GM06990 (cell line): Measurements from ENCODE around the gene CIITA.
A peak's percentile ranks its signal among the peaks of the same experiment; 100 is the strongest.

Experiments
- DNase-seq: peaks from one replicate; pipeline ENCODE4 v3.0.0-alpha.2; 2011; ENCODE audit not compliant: insufficient read length; ENCODE audit errors: extremely low read depth
- H3K27me3 ChIP-seq: replicated peaks from 2 replicates; pipeline ENCODE4 v1.6.0; 2011; ENCODE audit warnings: low read length; ENCODE audit not compliant: control insufficient read depth, insufficient read depth
- H3K36me3 ChIP-seq: 2 replicates; pipeline ENCODE4 v1.5.1; 2011; ENCODE audit warnings: low read length; ENCODE audit not compliant: control insufficient read depth, insufficient read depth
- H3K4me3 ChIP-seq: replicated peaks from 2 replicates; pipeline ENCODE4 v1.5.1; 2011; ENCODE audit warnings: low read depth, mild to moderate bottlenecking, control low read depth, low read length
- TF ChIP-seq, protein P1 (sequence below): IDR thresholded peaks from 2 replicates; pipeline ENCODE4 v1.5.1; 2011; ENCODE audit warnings: low read length, control low read depth, mild to moderate bottlenecking, inconsistent platforms; ENCODE audit not compliant: insufficient read depth, poor library complexity, severe bottlenecking

Gene CIITA

GRCh38 chr16:10865991-10866966 lies 10.7 kb upstream of the CIITA start:
- TF ChIP-seq, protein P1, sequence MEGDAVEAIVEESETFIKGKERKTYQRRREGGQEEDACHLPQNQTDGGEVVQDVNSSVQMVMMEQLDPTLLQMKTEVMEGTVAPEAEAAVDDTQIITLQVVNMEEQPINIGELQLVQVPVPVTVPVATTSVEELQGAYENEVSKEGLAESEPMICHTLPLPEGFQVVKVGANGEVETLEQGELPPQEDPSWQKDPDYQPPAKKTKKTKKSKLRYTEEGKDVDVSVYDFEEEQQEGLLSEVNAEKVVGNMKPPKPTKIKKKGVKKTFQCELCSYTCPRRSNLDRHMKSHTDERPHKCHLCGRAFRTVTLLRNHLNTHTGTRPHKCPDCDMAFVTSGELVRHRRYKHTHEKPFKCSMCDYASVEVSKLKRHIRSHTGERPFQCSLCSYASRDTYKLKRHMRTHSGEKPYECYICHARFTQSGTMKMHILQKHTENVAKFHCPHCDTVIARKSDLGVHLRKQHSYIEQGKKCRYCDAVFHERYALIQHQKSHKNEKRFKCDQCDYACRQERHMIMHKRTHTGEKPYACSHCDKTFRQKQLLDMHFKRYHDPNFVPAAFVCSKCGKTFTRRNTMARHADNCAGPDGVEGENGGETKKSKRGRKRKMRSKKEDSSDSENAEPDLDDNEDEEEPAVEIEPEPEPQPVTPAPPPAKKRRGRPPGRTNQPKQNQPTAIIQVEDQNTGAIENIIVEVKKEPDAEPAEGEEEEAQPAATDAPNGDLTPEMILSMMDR, result no peak
- no peaks in the 10 kb centered on the region for H3K36me3 ChIP-seq
- no peaks in the 10 kb centered on the region for H3K27me3 ChIP-seq
- no peak for DNase-seq
- H3K4me3 ChIP-seq, result no peak overlapping the region

DNA sequence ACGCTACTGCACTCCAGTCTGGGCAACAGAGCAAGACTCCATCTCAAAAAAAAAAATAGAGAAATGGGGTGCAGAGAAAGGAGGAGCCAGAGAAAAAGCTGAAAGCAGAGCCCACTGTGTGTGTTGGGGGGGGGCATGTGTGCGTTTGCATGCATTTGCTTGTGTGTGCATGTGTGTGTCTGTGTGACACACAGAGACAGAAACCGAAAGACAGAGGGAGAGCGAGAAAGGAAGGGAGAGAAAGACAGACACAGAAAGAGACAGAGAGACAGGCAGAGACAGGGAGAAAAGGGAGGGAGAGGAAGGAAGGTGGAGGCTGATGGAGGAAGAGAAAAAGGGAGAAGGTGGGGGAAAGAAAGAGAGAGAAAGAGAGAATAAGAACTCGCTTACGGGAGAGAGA lies 9.8 kb upstream of the CIITA start:
- H3K27me3 ChIP-seq, result no peaks in the 10 kb centered on the region
- no peak for DNase-seq
- H3K4me3 ChIP-seq, result no peak overlapping the region
- no peaks in the 10 kb centered on the region for H3K36me3 ChIP-seq
- TF ChIP-seq, protein P1, result no peak

GRCh38 chr16:10868104-10868595 lies 8.9 kb upstream of the CIITA start:
- H3K4me3 ChIP-seq, result no peak overlapping the region
- H3K36me3 ChIP-seq, result no peaks in the 10 kb centered on the region
- TF ChIP-seq, protein P1, result no peak
- DNase-seq, result no peak
- H3K27me3 ChIP-seq, result no peaks in the 10 kb centered on the region

DNA sequence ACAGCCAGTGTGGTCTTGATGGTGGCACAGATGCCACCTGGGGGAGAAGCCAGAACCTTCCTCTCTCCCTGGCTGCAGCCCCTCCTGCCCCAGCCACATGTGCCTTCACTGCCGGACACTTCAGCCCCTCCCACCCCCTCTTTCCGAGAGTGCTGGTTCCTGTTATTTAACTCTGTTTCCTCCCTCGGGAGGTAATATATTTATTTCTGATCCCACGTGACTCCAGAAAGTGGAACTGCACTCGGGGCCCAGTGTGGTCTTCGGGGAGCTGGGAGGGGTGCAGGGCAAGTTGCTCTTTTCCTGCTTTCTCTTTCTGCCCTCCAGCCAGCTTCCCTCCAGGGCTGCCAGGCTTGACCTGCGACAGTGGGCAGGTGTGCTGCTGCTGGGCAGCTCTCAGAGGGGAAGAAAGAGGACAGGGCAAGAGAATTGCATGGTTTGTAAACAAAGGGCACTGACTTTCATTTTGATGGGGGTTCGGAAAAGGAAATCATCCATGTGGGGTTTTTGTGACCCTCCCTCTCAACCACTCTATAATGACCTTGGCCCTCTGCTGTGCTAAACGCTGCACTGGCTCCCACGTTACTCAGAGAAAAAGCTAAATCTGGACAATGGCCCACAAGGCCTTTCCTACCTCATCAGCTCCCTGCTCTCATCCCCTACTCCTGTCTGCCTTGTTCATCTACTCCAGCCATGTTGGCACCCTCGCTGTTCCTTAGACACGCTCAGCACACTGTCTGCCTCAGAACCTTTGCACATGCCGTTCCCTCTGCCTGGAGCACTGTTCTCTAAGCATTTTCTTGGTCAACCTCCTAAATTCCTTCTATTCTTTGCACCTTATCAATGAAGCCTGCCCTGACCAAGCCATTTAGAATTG lies 8.2 kb upstream of the CIITA start:
- H3K27me3 ChIP-seq, result no peaks in the 10 kb centered on the region
- DNase-seq, result peak; percentile 77
- TF ChIP-seq, protein P1, result no peak
- H3K36me3 ChIP-seq, result no peaks in the 10 kb centered on the region
- H3K4me3 ChIP-seq, result peak overlapping the region; percentile 10; the same call in 1 of the 2 replicates

GRCh38 chr16:10870137-10870776 lies 6.7 kb upstream of the CIITA start:
- H3K27me3 ChIP-seq, result no peaks in the 10 kb centered on the region
- DNase-seq, result peak; percentile 61
- TF ChIP-seq, protein P1, result no peak
- H3K4me3 ChIP-seq, result no peak overlapping the region
- no peaks in the 10 kb centered on the region for H3K36me3 ChIP-seq
